Measurements from ENCODE around the gene SLC12A9. TPM values are rescaled to one million over a fixed set of nuclear protein-coding genes. Genes with fewer than 3 reads are reported as not detected.
"Not testable (repeated sequence)": the region's sequence is repeated elsewhere in the genome, so short reads cannot be mapped to it uniquely, and the experiment has no call there.

The SLC12A9 gene
- total RNA-seq, 1 donor = 27.2 TPM

DNA sequence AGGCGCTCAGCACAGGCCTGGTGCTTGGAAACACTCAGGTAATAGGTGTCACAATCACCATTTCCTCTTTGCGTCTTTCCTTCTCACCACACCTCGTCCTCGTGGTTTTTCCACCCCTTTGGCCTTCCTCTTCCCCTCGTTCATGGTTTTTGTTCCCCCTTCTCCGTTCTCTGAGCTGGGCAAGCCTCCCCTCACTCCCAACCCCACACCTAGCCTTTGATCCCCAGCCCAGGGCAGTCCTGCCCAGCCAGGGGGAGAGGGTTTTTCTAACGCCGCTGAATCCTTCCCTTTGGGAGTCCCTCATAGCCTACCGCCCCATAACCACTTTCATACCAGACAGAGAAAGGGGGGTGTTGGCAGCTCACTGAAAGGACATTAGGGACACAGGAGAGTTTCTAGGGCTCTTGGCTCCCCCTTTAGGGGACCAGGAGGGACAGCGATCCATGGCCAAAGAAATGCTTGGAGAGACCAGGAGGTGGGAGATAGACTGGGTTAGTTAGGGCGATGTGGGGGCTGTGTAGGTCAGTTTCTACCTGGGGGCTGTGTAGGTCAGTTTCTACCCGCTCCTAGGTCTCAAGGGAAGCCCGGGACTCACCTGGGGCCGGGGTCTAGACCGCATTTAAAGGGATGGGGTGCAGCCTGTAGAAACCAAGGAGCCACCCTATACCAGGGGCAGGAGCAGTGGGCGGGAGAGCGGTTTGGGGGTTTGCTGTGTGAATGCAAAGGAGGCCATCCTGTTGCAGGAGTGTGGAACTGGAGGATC, 26.6 kb upstream of the SLC12A9 start:
- peak in 2 of 3 donors; percentile 45 to 61 for DNase-seq (ENCODE audit: low read depth in 2 of 3, low spot score in 2 of 3)

DNA sequence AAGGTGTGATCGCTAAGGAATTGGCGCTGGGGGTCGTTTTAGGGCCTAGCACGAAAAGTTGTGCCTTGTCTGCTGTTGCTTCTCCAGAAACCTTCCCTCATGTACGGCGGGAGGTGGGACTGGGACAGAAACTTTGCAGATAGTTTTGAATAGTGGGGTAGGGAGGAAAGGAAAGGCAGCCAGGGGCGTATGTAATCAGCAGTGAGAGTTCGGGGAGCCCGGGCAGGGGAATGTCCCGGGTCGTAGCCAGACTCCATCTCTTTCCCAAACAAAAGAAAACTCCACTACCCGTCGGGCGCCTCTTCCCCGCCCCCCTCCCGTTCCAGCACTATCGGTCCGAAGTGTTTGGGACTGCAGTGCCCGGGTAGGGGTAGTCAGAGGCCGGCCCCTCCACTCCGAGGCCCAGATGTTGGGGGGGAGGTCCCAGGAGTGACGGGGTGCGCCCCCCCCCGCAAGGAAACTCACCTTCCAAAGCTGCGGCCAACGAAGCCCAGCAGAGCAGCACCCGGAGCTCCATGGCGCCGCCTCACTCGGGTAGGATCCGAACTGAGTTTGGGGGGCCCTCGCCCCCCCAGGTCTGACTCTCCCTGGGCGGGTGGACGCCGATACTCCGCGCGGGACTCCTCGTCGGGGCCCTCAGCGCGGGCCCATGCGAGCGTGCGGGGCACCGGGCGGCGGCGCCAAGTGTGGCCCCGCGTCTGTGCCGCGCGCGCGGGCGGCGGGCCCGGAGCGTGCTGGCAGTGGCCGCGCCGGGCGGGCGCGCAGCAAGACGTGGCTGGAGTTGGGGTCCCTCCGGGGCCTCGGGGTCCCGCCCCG, 25.8 kb upstream of the SLC12A9 start:
- peak in 1 of 3 donors; percentile 18 for DNase-seq (ENCODE audit: low read depth in 2 of 3, low spot score in 2 of 3)

DNA sequence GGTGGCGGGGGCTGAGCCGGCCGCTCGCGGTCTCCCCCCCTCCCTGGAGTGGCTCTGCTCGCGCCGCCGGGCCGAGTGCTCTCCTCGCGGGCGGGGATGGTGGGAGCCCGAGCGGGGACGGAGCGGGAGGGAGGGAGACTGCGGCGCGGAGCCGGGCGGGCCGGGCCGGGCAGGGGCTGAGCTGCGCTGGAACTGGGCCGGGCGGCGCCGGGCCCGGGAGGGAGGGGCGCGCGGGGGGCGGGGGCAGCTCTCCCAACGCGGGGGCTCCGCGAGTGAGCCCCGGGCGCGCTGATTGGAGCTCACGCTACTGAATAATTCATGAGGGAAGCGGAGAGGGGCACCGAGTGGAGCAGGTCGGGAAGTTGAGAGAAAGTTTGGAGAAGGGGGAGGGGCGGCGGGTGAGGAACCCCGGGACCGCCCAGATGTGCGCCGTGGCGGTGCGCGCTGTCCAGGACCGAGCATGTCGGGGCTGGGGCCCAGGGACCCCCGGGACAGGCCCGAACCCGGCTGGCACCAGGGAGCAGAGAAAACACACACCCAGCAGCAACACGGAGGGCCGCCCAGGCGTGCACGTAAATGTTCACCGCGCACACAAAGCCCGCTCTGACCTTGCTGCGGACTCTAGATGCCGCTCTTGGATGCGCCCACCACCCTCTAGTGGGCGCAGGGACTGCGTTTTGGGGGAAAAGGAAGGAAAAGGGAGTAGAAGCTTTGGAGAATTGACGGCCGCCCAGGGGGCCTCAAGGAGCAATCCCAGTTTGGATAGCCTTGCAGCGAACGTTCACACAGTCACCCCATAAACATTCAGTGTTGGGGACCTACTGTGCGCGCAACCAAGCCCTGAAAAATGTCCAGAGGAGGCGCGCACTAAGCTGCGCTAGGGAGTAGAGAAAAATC, 24.9 kb upstream of the SLC12A9 start, which contains the start of gene EPHB4:
EPHB4 (minus strand) TSS at position 194 of the 897 bp plus-strand sequence. CDS start 493 bp downstream, outside the sequence.
- peak in 2 of 3 donors; percentile 41 to 47 for DNase-seq (ENCODE audit: low read depth in 2 of 3, low spot score in 2 of 3)

DNA sequence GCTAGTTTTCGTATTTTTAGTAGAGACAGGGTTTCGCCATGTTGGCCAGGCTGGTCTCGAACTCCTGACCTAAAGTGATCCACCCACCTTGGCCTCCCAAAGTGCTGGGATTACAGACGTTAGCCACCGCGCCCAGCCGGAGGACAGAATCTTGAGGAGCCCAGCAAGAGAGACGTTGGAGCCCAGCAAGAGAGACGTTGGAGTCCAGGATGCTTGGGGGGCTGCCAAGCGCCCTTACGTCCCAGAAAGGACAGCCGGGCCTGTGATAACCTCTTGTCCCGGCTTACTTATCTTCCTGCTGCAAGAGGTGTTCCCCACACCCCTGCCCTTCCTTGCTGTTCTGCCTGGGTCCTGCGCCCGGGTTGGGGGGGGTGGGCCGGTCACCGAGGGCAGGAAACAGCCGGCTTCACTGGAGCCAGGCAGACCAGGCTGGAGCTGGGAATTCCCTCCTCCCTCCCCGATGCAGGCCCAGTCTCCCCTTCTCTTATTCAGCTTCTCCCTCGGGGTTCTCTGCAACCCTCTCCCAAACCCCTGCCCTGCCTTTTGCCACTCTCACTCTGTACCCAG, 23.3 kb upstream of the SLC12A9 start:
- DNase-seq (ENCODE audit: low read depth in 2 of 3, low spot score in 2 of 3) = peak in 1 of 3 donors; percentile 20

DNA sequence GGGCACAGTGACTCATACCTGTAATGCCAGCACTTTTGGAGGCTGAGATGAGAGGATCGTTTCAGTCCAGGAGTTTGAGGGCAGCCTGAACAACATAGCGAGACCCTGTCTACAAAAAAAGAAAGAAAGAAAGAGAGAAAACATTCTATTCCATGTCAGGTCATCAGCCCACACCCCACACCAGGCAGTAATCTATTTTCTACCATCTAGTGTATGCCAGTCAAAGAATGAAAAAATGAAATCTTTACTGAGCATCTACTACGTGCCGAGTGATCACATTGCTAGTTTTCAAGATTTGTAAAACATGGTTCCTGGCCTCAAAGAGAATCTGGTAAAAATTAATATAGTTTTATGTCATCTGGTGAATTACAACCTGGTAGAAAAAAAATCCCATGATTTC, 22.1 kb upstream of the SLC12A9 start:
- no peak for DNase-seq (ENCODE audit: low read depth in 2 of 3, low spot score in 2 of 3)

DNA sequence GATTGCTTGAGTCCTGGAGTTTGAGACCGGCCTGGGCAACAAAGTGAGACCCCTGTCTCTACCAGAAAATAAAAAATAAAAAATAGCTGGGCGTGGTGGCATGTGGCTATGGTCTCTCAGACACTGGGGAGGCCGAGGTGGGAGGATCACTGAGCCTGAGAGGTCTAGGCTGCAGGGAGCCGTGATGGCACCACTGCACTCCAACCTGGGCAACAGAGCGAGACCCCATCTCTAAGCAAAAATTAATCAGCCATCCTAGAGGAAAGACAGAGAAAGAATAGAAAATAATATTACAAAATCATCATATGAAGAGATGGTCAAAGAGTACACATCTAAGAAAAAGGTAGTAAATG, 20.3 kb upstream of the SLC12A9 start:
- no peak for DNase-seq (ENCODE audit: low read depth in 2 of 3, low spot score in 2 of 3)

DNA sequence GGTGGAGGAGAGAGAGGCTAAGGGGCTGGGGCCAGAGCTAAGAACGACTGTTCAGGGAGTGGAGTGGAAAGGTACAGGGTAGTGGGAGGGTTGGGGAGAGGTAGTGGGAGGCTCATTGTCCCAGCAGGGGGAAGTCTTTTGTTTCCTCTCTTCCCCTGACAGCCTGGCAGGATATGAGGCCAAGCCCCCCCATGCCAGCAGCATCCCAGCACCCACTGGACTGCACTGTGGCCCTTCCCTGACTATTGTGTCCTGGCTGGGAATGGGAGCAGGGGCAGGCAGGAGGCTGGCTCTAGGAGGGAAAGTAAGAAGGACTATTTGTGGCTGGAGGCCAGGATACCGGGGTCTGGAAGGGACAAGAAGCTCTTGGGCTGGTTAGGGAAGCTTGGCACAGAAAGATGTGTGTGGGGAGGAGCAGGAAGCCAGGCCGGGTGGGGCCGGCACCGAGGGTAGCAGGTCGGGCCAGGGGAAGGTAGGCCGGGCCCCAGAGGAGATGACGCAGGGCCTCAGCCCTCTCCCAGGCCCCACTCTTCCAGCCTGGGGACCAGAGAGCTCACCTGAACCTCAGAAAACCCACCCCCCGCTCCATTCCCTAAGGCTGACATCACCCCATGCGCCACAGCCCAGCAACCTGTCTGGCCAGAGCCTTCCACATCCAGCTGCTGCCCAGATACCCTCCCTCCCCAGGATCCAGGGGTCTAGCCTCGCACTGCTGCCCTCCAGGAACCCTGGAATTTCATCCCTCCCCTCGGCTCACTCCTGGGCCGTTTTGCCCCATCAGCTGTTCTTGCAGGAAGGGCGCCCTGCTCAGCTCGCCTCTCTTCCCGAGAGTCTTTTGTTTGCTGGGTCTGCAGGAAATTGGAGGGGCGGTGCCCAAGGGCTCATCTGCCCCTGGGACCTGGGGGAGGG, 16.4 kb upstream of the SLC12A9 start:
- DNase-seq (ENCODE audit: low read depth in 2 of 3, low spot score in 2 of 3) = no peak

DNA sequence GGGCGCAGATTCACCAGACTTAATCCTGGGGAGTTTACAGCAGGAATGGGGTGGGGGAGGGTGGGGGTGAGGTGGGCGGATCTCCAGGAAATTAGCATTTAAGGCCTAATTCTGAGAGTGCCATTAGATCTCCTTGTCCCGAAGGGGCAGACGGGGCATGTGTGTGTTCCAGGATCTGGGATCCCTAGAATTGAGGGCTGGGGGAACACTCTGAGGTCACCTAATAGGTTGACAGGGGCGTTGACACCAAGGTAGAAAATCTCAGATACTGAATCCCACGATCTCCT, 15.8 kb upstream of the SLC12A9 start:
- no peak for DNase-seq (ENCODE audit: low read depth in 2 of 3, low spot score in 2 of 3)

DNA sequence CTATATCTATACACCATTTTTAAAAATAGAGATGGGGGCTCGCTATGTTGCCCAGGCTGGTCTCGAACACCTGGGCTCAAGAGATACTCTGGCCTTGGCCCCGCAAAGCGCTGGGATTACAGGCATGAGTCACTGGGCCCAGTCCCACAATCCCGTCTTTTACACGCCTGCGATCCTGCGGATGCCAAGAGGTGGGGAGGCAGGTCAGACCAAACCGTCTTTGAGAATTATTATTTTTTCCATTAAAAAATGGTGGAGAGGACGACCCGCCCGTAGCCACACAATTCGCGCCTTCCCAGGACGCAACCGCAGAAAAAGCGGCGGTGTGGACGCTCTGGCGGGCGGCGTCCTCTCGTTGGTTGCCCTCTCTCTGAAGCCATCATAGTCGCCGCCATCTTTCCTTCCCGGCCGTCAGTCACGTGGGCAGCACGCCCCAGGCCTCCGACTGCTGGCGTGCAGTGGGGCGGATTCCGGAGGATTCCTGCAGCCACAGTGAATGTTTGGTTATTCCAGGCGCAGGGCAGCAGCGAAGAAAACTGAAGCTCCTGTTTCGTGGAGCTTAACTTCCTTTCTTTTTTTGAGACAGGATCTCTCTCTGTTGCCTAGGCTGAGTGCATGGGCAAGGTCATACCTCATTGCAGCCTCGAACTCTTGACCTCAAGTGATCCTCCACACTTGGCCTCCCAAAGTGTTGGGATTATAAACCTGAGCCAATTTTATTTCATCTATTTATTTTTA, 15.2 kb upstream of the SLC12A9 start:
- peak; percentile 35 to 85 (median 80) for DNase-seq (ENCODE audit: low read depth in 2 of 3, low spot score in 2 of 3)

DNA sequence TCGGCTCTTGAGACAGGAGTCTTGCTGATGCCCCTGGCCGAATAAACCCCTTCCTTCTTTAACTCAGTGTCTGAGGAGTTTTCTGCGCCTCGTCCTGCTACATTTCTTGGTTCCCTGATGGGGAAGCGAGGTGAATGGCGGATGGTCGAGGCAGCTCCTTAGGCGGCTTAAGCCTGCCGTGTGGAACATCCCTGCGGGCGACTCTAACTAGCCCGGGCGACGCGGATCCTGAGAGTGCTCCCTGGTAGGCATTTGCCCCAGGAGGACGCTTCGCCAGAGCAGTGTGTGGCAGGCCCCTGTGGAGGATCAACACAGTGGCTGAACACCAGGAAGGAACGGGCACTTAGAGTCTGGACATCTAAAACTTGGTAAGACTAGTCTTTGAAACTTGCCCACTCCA, 13.2 kb upstream of the SLC12A9 start:
- no peak for DNase-seq (ENCODE audit: low read depth in 2 of 3, low spot score in 2 of 3)

DNA sequence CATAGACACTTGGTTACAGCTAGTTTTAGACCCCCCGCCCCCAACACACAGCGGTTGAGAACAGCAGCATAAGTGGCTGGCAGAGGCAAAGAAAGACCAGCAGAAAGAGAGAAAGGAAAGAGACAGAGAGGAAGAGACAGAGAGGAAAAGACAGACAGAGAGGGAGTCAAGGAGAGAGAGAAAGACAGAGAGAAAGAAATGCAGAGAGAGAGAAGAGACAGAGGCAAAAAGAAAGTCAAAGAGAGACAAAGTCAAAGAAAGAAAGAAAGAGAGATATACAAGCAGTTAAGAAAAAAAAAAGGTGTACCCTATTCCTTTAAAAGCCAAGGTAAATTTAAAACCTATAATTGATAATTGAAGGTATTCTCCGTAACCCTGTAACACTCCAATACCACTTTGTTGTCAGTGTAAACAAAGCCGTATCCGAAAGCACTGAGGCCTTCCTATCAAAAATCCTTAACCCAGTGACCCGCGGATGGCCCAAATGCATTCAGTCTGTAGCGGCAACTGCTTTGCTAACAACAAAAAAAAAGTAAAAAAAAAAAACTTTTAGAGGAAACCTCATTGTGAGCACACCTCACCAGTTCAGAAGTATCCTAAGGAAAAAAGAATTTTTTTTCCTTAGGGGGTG, 11.9 kb upstream of the SLC12A9 start:
- DNase-seq (ENCODE audit: low read depth in 2 of 3, low spot score in 2 of 3) = no peak

DNA sequence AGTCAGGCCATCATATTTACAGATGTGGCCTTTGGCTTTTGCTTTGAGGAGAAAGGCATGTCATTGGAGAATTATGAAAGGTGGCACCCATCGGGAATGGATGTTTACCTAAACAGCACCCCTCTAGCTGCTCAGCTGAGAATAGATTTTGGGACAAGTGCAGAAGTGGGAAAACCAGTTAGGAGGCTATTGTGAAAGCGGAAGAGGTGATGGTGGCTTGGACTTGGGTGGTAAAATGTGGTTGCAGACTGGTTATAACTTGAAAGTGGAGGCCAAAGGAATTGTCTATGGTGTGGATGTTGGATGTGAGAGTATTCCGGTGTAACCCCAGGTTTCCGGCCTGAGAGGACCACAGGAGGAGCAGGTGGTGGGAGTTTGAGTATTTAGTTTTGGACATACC, 5.2 kb upstream of the SLC12A9 start:
- DNase-seq (ENCODE audit: low read depth in 2 of 3, low spot score in 2 of 3) = no peak

DNA sequence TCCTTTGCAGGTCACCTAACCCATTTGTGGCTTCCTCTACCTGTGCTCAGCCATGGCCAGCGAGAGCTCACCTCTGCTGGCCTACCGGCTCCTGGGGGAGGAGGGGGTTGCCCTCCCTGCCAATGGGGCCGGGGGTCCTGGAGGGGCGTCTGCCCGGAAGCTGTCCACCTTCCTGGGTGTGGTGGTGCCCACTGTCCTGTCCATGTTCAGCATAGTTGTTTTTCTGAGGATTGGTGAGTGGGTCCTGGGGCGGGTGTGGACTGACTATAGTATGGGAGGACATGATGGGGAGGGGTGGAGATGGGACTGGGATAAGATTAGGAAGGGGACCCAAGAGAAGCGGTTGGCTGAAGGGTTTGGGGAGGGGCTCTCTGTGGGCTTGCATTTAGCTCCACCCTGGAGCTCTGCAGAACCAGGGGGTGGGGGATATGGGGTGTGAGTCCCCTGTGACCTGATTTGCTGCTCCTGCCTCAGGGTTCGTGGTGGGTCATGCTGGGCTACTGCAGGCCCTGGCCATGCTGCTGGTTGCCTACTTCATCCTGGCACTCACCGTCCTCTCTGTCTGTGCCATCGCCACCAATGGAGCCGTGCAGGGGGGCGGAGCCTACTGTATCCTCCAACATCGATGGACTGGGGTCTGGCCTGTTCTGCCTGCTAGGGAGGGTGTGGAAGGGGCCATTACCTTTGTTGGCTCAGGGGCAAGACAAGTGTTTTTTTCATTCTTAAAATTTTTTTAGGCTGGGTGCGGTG, 1.8 kb downstream of the SLC12A9 start:
- no peak for DNase-seq (ENCODE audit: low read depth in 2 of 3, low spot score in 2 of 3)

DNA sequence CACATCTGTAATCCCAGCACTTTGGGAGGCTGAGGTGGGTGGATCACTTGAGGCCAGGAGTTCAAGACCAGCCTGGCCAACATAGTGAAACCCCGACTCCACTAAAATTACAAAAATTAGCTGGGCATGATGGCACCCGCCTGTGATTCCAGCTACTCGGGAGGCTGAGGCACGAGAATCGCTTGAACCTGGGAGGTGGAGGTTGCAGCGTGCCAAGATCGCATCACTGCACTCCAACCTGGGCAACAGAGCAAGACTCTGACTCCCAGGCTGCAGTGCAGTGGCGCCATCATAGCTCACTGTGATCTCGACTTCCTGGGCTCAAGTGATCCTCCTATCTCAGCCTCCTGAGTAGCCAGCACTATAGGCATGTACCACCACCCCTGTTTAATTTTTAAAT, 2.4 kb downstream of the SLC12A9 start:
- DNase-seq (ENCODE audit: low read depth in 2 of 3, low spot score in 2 of 3) = not testable (repeated sequence)

DNA sequence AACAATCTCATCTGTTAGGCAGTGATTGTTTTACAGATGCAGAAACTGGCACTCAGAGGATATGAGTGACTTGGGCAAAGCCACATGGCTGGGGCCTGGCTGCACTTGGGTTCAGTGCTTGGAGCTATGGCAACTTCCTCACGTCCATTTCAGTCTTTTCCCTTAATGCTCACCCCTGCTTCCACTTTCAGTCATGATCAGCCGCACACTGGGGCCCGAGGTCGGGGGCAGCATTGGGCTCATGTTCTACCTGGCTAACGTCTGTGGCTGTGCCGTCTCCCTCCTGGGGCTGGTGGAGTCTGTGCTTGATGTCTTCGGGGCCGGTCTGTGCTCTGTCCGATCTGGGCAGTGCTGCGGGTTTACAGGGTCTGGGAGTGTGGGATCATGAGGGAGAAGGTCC, 3.0 kb downstream of the SLC12A9 start:
- DNase-seq (ENCODE audit: low read depth in 2 of 3, low spot score in 2 of 3) = no peak

DNA sequence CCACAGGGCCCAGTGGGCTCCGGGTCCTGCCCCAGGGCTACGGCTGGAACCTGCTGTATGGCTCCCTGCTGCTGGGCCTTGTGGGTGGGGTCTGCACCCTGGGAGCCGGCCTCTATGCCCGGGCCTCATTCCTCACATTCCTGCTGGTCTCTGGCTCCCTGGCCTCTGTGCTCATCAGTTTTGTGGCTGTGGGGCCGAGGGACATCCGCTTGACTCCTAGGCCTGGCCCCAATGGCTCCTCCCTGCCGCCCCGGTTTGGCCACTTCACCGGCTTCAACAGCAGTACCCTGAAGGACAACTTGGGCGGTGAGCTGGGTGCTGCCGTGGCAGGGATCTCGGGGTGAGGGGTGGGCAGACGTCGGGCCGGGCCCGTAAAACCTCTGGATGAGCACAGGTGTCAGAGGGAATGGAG, 4.4 kb downstream of the SLC12A9 start:
- no peak for DNase-seq (ENCODE audit: low read depth in 2 of 3, low spot score in 2 of 3)

DNA sequence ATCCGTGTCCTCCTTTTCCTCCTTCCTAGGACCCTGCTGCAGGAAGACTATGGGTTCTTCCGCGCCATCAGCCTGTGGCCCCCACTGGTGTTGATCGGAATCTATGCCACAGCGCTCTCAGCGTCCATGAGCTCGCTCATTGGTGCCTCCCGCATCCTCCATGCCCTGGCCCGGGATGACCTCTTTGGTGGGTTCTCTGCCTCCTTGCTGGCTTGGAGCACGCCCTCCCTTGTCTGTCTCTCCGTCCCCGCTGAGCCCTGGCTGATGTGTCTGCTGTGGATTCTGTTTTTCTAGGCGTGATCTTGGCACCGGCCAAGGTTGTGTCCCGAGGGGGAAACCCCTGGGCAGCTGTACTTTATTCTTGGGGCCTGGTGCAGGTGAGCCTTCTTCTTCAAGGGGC, 7.3 kb downstream of the SLC12A9 start:
- DNase-seq (ENCODE audit: low read depth in 2 of 3, low spot score in 2 of 3) = no peak

Data from hematopoietic multipotent progenitor cell (in vitro differentiated cells).